HL-60/S4 treated with phorbol 12-myristate 13-acetate at 8.2 ng/mL for 4 days and 3 days (cell line): ENCODE measurements around the gene REPS1.

ENCODE experiments used
- in situ Hi-C: fragments of 300-500 bp; cut with MboI; formaldehyde crosslinking; loops from 2 replicates; pipeline ENCODE4 v1.15.0; 2022; ENCODE audit warnings: low sequenced_read_pairs

Gene REPS1

GRCh38 chr6:138973466-138974153, 14.4 kb downstream of the REPS1 start:
- in situ Hi-C loops, result no loop called here

- in situ Hi-C loops, result no loop called here
Observed at GRCh38 chr6:138972226-138972665, 15.8 kb downstream of the REPS1 start.

GRCh38 chr6:138971601-138972000, 16.5 kb downstream of the REPS1 start:
- in situ Hi-C loops, result no loop called here

- in situ Hi-C loops, result no loop called here
Observed at GRCh38 chr6:138970856-138971425, 17.1 kb downstream of the REPS1 start.

- in situ Hi-C loops, result no loop called here
Observed at GRCh38 chr6:138970159-138970558, 17.9 kb downstream of the REPS1 start.

- in situ Hi-C loops, result no loop called here
Observed at GRCh38 chr6:138966870-138967269, 21.2 kb downstream of the REPS1 start.

GRCh38 chr6:138965971-138966370, 22.1 kb downstream of the REPS1 start:
- in situ Hi-C loops, result no loop called here

- in situ Hi-C loops, result no loop called here
Observed at GRCh38 chr6:138965291-138965874, 22.7 kb downstream of the REPS1 start.

GRCh38 chr6:138964012-138964411, 24.0 kb downstream of the REPS1 start:
- in situ Hi-C loops, result no loop called here

- in situ Hi-C loops, result no loop called here
Observed at GRCh38 chr6:138963531-138963930, 24.5 kb downstream of the REPS1 start.

GRCh38 chr6:138963119-138963518, 24.9 kb downstream of the REPS1 start:
- in situ Hi-C loops, result no loop called here

- in situ Hi-C loops, result no loop called here
Observed at GRCh38 chr6:138959521-138959920, 28.5 kb downstream of the REPS1 start.

GRCh38 chr6:138958595-138958994, 29.5 kb downstream of the REPS1 start:
- in situ Hi-C loops, result no loop called here

- in situ Hi-C loops, result no loop called here
Observed at GRCh38 chr6:138957903-138958302, 30.1 kb downstream of the REPS1 start.

GRCh38 chr6:138957484-138957883, 30.6 kb downstream of the REPS1 start:
- in situ Hi-C loops, result no loop called here

GRCh38 chr6:138956244-138956924, 31.7 kb downstream of the REPS1 start:
- in situ Hi-C loops, result no loop called here

- in situ Hi-C loops, result no loop called here
Observed at GRCh38 chr6:138955262-138955661, 32.8 kb downstream of the REPS1 start.

- in situ Hi-C loops, result no loop called here
Observed at GRCh38 chr6:138953451-138953850, 34.6 kb downstream of the REPS1 start.

- in situ Hi-C loops, result no loop called here
Observed at GRCh38 chr6:138948546-138949179, 39.4 kb downstream of the REPS1 start.

GRCh38 chr6:138948004-138948403, 40.0 kb downstream of the REPS1 start:
- in situ Hi-C loops, result no loop called here

GRCh38 chr6:138945354-138945753, 42.7 kb downstream of the REPS1 start:
- in situ Hi-C loops, result no loop called here
